GM13976 (cell line): Measurements from ENCODE around the gene GPS1.

Experiments
- DNase-seq: peaks from one replicate; pipeline ENCODE4 v3.0.0; 2012; ENCODE audit warnings: low spot score
- CTCF ChIP-seq: IDR thresholded peaks from 2 replicates; pipeline ENCODE4 v1.5.1; 2012; ENCODE audit warnings: borderline replicate concordance, mild to moderate bottlenecking; ENCODE audit not compliant: insufficient read depth; ENCODE audit errors: extremely low read depth, missing control alignments, control extremely low read depth
- in situ Hi-C: fragments of 300-500 bp; cut with MboI; formaldehyde crosslinking; loops from one replicate; pipeline ENCODE4 v1.12.0; 2022; ENCODE audit warnings: low sequenced_read_pairs, mixed read lengths, inconsistent platforms; ENCODE audit not compliant: unreplicated experiment

Gene GPS1

GRCh38 chr17:82028966-82029365 is 22.7 kb upstream of the GPS1 start:
- TF ChIP-seq CTCF, result no peak
- DNase-seq, result no peak
- in situ Hi-C loops, result loop anchor here (10.0 kb wide), 1 partner anchor 126 kb away; no protein-coding TSS in a partner anchor

- TF ChIP-seq CTCF, result no peak
- in situ Hi-C loops, result loop anchor here (10.0 kb wide), 1 partner anchor 125 kb away; no protein-coding TSS in a partner anchor
- no peak for DNase-seq
These were observed 22.3 kb upstream of the GPS1 start for GRCh38 chr17:82029391-82029790.

GRCh38 chr17:82029990-82030469 is 21.7 kb upstream of the GPS1 start:
- DNase-seq, result no peak
- no peak for TF ChIP-seq CTCF
- in situ Hi-C loops, result loop anchor here (10.0 kb wide), 1 partner anchor 125 kb away; no protein-coding TSS in a partner anchor

- peak; percentile 88 for DNase-seq
- in situ Hi-C loops, result no loop called here
- TF ChIP-seq CTCF, result peak; percentile 99
These were observed 21.0 kb upstream of the GPS1 start for GRCh38 chr17:82030470-82031302.

GRCh38 chr17:82031303-82031884 is 20.3 kb upstream of the GPS1 start, which contains the start of gene RAC3:
Gene RAC3, plus strand, starts transcription at chr17:82031678. Its CDS starts 84 bp downstream, at chr17:82031762.
- in situ Hi-C loops, result no loop called here
- no peak for TF ChIP-seq CTCF
- peak; percentile 78 for DNase-seq

- no peak for TF ChIP-seq CTCF
- DNase-seq, result peak; percentile 78
- in situ Hi-C loops, result no loop called here
These were observed 19.6 kb upstream of the GPS1 start for GRCh38 chr17:82031885-82032627.
